Measurements from ENCODE around the gene RFX8.
"Not testable (repeated sequence)": the region's sequence is repeated elsewhere in the genome, so short reads cannot be mapped to it uniquely, and the experiment has no call there.

- not testable (repeated sequence) for TF ChIP-seq ZFX (IDR thresholded peaks at IDR 0.05; ENCODE audit: borderline replicate concordance)
- TF ChIP-seq, protein P1, sequence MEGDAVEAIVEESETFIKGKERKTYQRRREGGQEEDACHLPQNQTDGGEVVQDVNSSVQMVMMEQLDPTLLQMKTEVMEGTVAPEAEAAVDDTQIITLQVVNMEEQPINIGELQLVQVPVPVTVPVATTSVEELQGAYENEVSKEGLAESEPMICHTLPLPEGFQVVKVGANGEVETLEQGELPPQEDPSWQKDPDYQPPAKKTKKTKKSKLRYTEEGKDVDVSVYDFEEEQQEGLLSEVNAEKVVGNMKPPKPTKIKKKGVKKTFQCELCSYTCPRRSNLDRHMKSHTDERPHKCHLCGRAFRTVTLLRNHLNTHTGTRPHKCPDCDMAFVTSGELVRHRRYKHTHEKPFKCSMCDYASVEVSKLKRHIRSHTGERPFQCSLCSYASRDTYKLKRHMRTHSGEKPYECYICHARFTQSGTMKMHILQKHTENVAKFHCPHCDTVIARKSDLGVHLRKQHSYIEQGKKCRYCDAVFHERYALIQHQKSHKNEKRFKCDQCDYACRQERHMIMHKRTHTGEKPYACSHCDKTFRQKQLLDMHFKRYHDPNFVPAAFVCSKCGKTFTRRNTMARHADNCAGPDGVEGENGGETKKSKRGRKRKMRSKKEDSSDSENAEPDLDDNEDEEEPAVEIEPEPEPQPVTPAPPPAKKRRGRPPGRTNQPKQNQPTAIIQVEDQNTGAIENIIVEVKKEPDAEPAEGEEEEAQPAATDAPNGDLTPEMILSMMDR (IDR thresholded peaks at IDR 0.05), result not testable (repeated sequence)
These were observed 30.4 kb upstream of the RFX8 start for GRCh38 chr2:101505276-101505675.
